Nephron progenitor cell (in vitro differentiated cells): Measurements from ENCODE around the gene MAG.
"Not testable (repeated sequence)": the region's sequence is repeated elsewhere in the genome, so short reads cannot be mapped to it uniquely, and the experiment has no call there.

ENCODE experiments used
- DNase-seq: peaks from one replicate; pipeline ENCODE4 v3.0.0; 2021
- H3K27ac Mint-ChIP-seq: 2 replicates; pipeline ENCODE4 v1.8.0; 2021; ENCODE audit warnings: mild to moderate bottlenecking, moderate library complexity, mixed read lengths
- H3K27me3 Mint-ChIP-seq: 2 replicates; pipeline ENCODE4 v1.8.0; 2021; ENCODE audit warnings: mild to moderate bottlenecking, low read depth, mixed read lengths; ENCODE audit not compliant: poor library complexity
- H3K36me3 Mint-ChIP-seq: 2 replicates; pipeline ENCODE4 v1.8.0; 2021; ENCODE audit warnings: low read depth, mixed read lengths
- H3K4me1 Mint-ChIP-seq: 2 replicates; pipeline ENCODE4 v1.8.0; 2021; ENCODE audit warnings: mixed read lengths
- H3K4me3 Mint-ChIP-seq: 2 replicates; pipeline ENCODE4 v1.8.0; 2021; ENCODE audit warnings: mild to moderate bottlenecking, moderate library complexity, mixed read lengths
- H3K9me3 Mint-ChIP-seq: 2 replicates; pipeline ENCODE4 v1.8.0; 2021; ENCODE audit warnings: mild to moderate bottlenecking, moderate library complexity, mixed read lengths
- CTCF ChIP-seq: fragments of 200-600 bp; sonication (generic); IDR thresholded peaks from 2 replicates; pipeline ENCODE4 v1.5.0; 2021; ENCODE audit warnings: antibody characterized with exemption

MAG gene

DNA sequence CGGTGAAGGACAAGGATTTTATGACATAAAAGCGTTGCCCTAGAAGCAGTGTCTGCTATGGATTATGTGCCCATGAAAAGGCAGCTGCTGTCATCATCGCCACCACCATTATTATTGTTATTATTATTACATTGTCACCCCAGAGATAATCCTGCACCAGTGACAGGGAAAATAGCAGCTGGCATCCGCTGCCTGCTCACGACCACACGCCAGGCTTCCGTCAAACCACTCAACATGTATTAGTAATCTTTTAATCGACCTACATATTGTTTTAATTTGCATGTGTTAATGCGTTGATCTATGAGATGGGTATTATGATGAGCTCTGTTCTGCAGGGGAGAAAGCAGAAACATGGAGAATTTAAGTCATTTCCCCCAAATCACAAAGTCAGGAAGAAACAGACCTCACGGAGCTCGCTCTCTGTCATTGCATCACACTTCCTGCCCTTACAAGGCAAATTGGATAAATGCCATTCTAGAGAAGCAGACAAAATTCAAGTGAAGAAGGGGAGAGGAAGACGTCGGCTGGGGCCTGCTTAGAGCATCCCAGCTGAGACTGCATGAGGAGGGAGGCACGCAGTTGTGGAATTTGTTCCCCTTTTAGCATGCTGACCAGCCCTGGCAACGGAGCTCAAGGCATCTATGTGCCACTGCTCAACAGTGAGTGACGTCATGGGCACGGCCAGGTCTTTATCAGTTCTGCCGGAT is 66.1 kb downstream of the MAG start, which contains the start of gene FFAR3:
FFAR3 (plus strand) TSS at position 594 of the 707 bp plus-strand sequence. CDS start 431 bp downstream, outside the sequence.
- TF ChIP-seq CTCF, result no peak
- Mint-ChIP-seq H3K36me3 (no peaks in the 10 kb centered on the region), H3K27me3 (peaks cover 5% of the 10 kb centered on the region), H3K4me3 (no peak within 1 kb of the TSS), H3K4me1 (peaks cover 14% of the 10 kb centered on the region), H3K9me3 (no peaks in the 10 kb centered on the region), H3K27ac (no peak within 1 kb of the TSS)
- no peak for DNase-seq

DNA sequence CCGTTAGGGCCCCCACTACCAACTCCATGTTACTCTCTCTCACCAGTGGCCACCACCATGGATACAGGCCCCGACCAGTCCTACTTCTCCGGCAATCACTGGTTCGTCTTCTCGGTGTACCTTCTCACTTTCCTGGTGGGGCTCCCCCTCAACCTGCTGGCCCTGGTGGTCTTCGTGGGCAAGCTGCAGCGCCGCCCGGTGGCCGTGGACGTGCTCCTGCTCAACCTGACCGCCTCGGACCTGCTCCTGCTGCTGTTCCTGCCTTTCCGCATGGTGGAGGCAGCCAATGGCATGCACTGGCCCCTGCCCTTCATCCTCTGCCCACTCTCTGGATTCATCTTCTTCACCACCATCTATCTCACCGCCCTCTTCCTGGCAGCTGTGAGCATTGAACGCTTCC is 66.9 kb downstream of the MAG start:
- H3K27me3 Mint-ChIP-seq, H3K27ac Mint-ChIP-seq, DNase-seq, H3K9me3 Mint-ChIP-seq, H3K36me3 Mint-ChIP-seq, H3K4me3 Mint-ChIP-seq: not testable (repeated sequence)
- H3K4me1 Mint-ChIP-seq, result peaks cover 14% of the 10 kb centered on the region

DNA sequence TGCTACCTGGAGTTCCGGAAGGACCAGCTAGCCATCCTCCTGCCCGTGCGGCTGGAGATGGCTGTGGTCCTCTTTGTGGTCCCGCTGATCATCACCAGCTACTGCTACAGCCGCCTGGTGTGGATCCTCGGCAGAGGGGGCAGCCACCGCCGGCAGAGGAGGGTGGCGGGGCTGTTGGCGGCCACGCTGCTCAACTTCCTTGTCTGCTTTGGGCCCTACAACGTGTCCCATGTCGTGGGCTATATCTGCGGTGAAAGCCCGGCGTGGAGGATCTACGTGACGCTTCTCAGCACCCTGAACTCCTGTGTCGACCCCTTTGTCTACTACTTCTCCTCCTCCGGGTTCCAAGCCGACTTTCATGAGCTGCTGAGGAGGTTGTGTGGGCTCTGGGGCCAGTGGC is 67.4 kb downstream of the MAG start:
- H3K9me3 Mint-ChIP-seq, DNase-seq, H3K36me3 Mint-ChIP-seq, H3K4me3 Mint-ChIP-seq, H3K27me3 Mint-ChIP-seq, H3K27ac Mint-ChIP-seq: not testable (repeated sequence)
- peaks cover 14% of the 10 kb centered on the region for H3K4me1 Mint-ChIP-seq

GRCh38 chr19:35360081-35360480 is 68.1 kb downstream of the MAG start:
- peaks cover 14% of the 10 kb centered on the region for H3K4me1 Mint-ChIP-seq
- H3K4me3 Mint-ChIP-seq, DNase-seq, H3K36me3 Mint-ChIP-seq, H3K27me3 Mint-ChIP-seq, H3K9me3 Mint-ChIP-seq, H3K27ac Mint-ChIP-seq: not testable (repeated sequence)

- Mint-ChIP-seq H3K27ac (no peak overlapping the region), H3K27me3 (peaks cover 5% of the 10 kb centered on the region), H3K4me3 (no peak overlapping the region), H3K9me3 (no peaks in the 10 kb centered on the region), H3K36me3 (no peaks in the 10 kb centered on the region), H3K4me1 (peaks cover 12% of the 10 kb centered on the region)
- DNase-seq, result no peak
- no peak for TF ChIP-seq CTCF
Observed at GRCh38 chr19:35360880-35361420, 69.0 kb downstream of the MAG start.

- no peak for TF ChIP-seq CTCF
- peaks cover 12% of the 10 kb centered on the region for H3K27me3 Mint-ChIP-seq
- no peaks in the 10 kb centered on the region for H3K4me1 Mint-ChIP-seq
- no peaks in the 10 kb centered on the region for H3K9me3 Mint-ChIP-seq
- no peak overlapping the region for H3K27ac Mint-ChIP-seq
- no peak for DNase-seq
- no peaks in the 10 kb centered on the region for H3K36me3 Mint-ChIP-seq
- H3K4me3 Mint-ChIP-seq, result no peak overlapping the region
Observed at GRCh38 chr19:35362261-35363000, 70.5 kb downstream of the MAG start.

- peaks cover 15% of the 10 kb centered on the region for H3K27me3 Mint-ChIP-seq
- H3K4me1 Mint-ChIP-seq, result no peaks in the 10 kb centered on the region
- TF ChIP-seq CTCF, result no peak
- no peak overlapping the region for H3K27ac Mint-ChIP-seq
- H3K9me3 Mint-ChIP-seq, result no peaks in the 10 kb centered on the region
- H3K36me3 Mint-ChIP-seq, result no peaks in the 10 kb centered on the region
- no peak for DNase-seq
- no peak overlapping the region for H3K4me3 Mint-ChIP-seq
Observed at GRCh38 chr19:35363001-35363590, 71.1 kb downstream of the MAG start.
